NCI-H2107 treated with DMSO at 0.1 percent for 48 hours (cell line): ENCODE data around the gene SMIM10L2A.
"Not testable (repeated sequence)": the region's sequence is repeated elsewhere in the genome, so short reads cannot be mapped to it uniquely, and the experiment has no call there.

Source experiments
- DNase-seq: peaks from one replicate; lab custom pipeline; 2025; ENCODE audit not compliant: unreplicated experiment; lab: John Stamatoyannopoulos, UW

The SMIM10L2A gene

GRCh38 chrX:135422810-135423168 is 1.0 kb downstream of the SMIM10L2A start:
- DNase-seq = not testable (repeated sequence)

- not testable (repeated sequence) for DNase-seq
Measured at GRCh38 chrX:135423173-135423864, 1.6 kb downstream of the SMIM10L2A start.

- no peak for DNase-seq
Measured at GRCh38 chrX:135424469-135424868, 2.7 kb downstream of the SMIM10L2A start.

- no peak for DNase-seq
Measured at GRCh38 chrX:135425026-135425965, 3.6 kb downstream of the SMIM10L2A start.

- DNase-seq = no peak
Measured at GRCh38 chrX:135429429-135429828, 7.7 kb downstream of the SMIM10L2A start.

GRCh38 chrX:135431886-135432285 is 10.1 kb downstream of the SMIM10L2A start:
- DNase-seq = no peak

GRCh38 chrX:135432453-135432852 is 10.7 kb downstream of the SMIM10L2A start:
- DNase-seq = no peak

- no peak for DNase-seq
Measured at GRCh38 chrX:135432881-135433521, 11.3 kb downstream of the SMIM10L2A start.

GRCh38 chrX:135433531-135434257 is 11.9 kb downstream of the SMIM10L2A start:
- no peak for DNase-seq

- DNase-seq = no peak
Measured at GRCh38 chrX:135434258-135435138, 12.8 kb downstream of the SMIM10L2A start.

- no peak for DNase-seq
Measured at GRCh38 chrX:135435139-135435922, 13.6 kb downstream of the SMIM10L2A start.

- no peak for DNase-seq
Measured at GRCh38 chrX:135435933-135436332, 14.2 kb downstream of the SMIM10L2A start.

- no peak for DNase-seq
Measured at GRCh38 chrX:135436456-135436855, 14.7 kb downstream of the SMIM10L2A start.

GRCh38 chrX:135436966-135437866 is 15.5 kb downstream of the SMIM10L2A start:
- no peak for DNase-seq

- DNase-seq = no peak
Measured at GRCh38 chrX:135437867-135438733, 16.4 kb downstream of the SMIM10L2A start.

GRCh38 chrX:135438734-135439043 is 16.9 kb downstream of the SMIM10L2A start:
- no peak for DNase-seq
